A673 (cell line): ENCODE results near the gene MTHFD2L. TPM values are rescaled to one million over a fixed set of nuclear protein-coding genes. Genes with fewer than 3 reads are reported as not detected.
"Not testable (repeated sequence)": the region's sequence is repeated elsewhere in the genome, so short reads cannot be mapped to it uniquely, and the experiment has no call there.

Experiments
- BruUV-seq: library from RNA; stranded (reverse); fragments of 400-500 nt; replicated peaks from 2 replicates; lab custom pipeline; 2021; lab: Mats Ljungman, UMichigan
- CTCF ChIA-PET: fragments of 300-600 bp; sonication (Branson Sonifier 250); formaldehyde crosslinking; loops from one replicate; lab custom pipeline; 2022; ENCODE audit warnings: antibody characterized with exemption; lab: Charles Lee
- POLR2A ChIA-PET: fragments of 300-600 bp; sonication (Branson Sonifier 250); formaldehyde crosslinking; loops from one replicate; lab custom pipeline; 2022; ENCODE audit warnings: antibody characterized with exemption; ENCODE audit not compliant: low non-redundant PET; lab: Charles Lee
- DNase-seq: peaks from one replicate; pipeline ENCODE4 v3.0.0-alpha.2; 2015; ENCODE audit warnings: low spot score
- H3K27ac ChIP-seq: fragments of 200-600 bp; sonication (generic); 2 replicates; pipeline ENCODE4 v1.5.1; 2016; ENCODE audit warnings: mixed run types, low read depth, mild to moderate bottlenecking, mixed read lengths, antibody characterized with exemption, low read length; ENCODE audit not compliant: poor library complexity, severe bottlenecking
- H3K27me3 ChIP-seq: fragments of 200-600 bp; sonication (generic); replicated peaks from 2 replicates; pipeline ENCODE4 v1.6.1; 2017; ENCODE audit warnings: mixed run types, low read depth, mild to moderate bottlenecking, mixed read lengths, antibody characterized with exemption, low read length; ENCODE audit not compliant: insufficient read depth, poor library complexity
- H3K36me3 ChIP-seq: fragments of 200-600 bp; sonication (generic); 2 replicates; pipeline ENCODE4 v1.6.1; 2016; ENCODE audit warnings: mixed run types, mild to moderate bottlenecking, mixed read lengths, antibody characterized with exemption, low read length; ENCODE audit not compliant: insufficient read depth, poor library complexity, severe bottlenecking
- H3K4me1 ChIP-seq: fragments of 200-600 bp; sonication (generic); 2 replicates; pipeline ENCODE4 v1.6.1; 2017; ENCODE audit warnings: mixed run types, mild to moderate bottlenecking, mixed read lengths, antibody characterized with exemption, low read length; ENCODE audit not compliant: insufficient read depth, poor library complexity, severe bottlenecking
- H3K4me3 ChIP-seq: fragments of 200-600 bp; sonication (generic); 2 replicates; pipeline ENCODE4 v1.5.1; 2016; ENCODE audit warnings: low read depth, mixed run types, mild to moderate bottlenecking, mixed read lengths, low read length; ENCODE audit not compliant: poor library complexity, severe bottlenecking
- H3K9me3 ChIP-seq: fragments of 200-600 bp; sonication (generic); 2 replicates; pipeline ENCODE4 v1.6.1; 2016; ENCODE audit warnings: mixed run types, low read depth, mild to moderate bottlenecking, mixed read lengths, antibody characterized with exemption, low read length; ENCODE audit not compliant: poor library complexity, severe bottlenecking
- CTCF ChIP-seq: fragments of 300-800, 200-600 bp; sonication (generic); conservative IDR thresholded peaks from 2 replicates; pipeline ENCODE4 v1.5.1; 2017; ENCODE audit warnings: low read depth, mild to moderate bottlenecking, antibody characterized with exemption, low read length, moderate library complexity, mixed read lengths
- EZH2 ChIP-seq: fragments of 200-600 bp; sonication (generic); IDR thresholded peaks from 2 replicates; pipeline ENCODE4 v1.6.1; 2017; ENCODE audit warnings: borderline replicate concordance, low read depth, mild to moderate bottlenecking, mixed read lengths, antibody characterized with exemption, low read length; ENCODE audit not compliant: poor library complexity, severe bottlenecking
- intact Hi-C: fragments of 100-400 bp; cut with micrococcal nuclease; formaldehyde crosslinking; loops from one replicate; pipeline ENCODE4 v1.10.0; 2022; ENCODE audit not compliant: unreplicated experiment
- total RNA-seq: library from RNA; stranded (reverse); gene quantifications from 2 replicates; pipeline ENCODE4 v1.2.3, GENCODE V29; 2021

Gene MTHFD2L
- total RNA-seq, 1 experiment from 2014 or later: 11.4 TPM

GRCh38 chr4:74205046-74205445, 47.1 kb downstream of the MTHFD2L start:
- no peak for DNase-seq
- H3K4me1 ChIP-seq: no peaks in the 10 kb centered on the region
- intact Hi-C loops: no loop called here
- H3K9me3 ChIP-seq: no peaks in the 10 kb centered on the region
- no peaks in the 10 kb centered on the region for H3K36me3 ChIP-seq
- H3K27ac ChIP-seq: no peak overlapping the region
- H3K4me3 ChIP-seq: no peak overlapping the region
- H3K27me3 ChIP-seq: no peaks in the 10 kb centered on the region
- no TSS peak for BruUV-seq
- CTCF ChIA-PET: no interaction called here
- TF ChIP-seq CTCF (no peak), EZH2 (no peak)
- POLR2A ChIA-PET: no interaction called here

- H3K4me1 ChIP-seq: no peaks in the 10 kb centered on the region
- H3K27me3 ChIP-seq: no peaks in the 10 kb centered on the region
- H3K27ac ChIP-seq: no peak overlapping the region
- no peaks in the 10 kb centered on the region for H3K36me3 ChIP-seq
- TF ChIP-seq EZH2 (no peak), CTCF (no peak)
- no peak overlapping the region for H3K4me3 ChIP-seq
- POLR2A ChIA-PET: no interaction called here
- DNase-seq: no peak
- intact Hi-C loops: no loop called here
- CTCF ChIA-PET: no interaction called here
- BruUV-seq: no TSS peak
- H3K9me3 ChIP-seq: no peaks in the 10 kb centered on the region
Measured at GRCh38 chr4:74205559-74205958, 47.6 kb downstream of the MTHFD2L start.

GRCh38 chr4:74206088-74206825, 48.3 kb downstream of the MTHFD2L start:
- DNase-seq: no peak
- POLR2A ChIA-PET: no interaction called here
- H3K4me1 ChIP-seq: no peaks in the 10 kb centered on the region
- no peaks in the 10 kb centered on the region for H3K27me3 ChIP-seq
- CTCF ChIA-PET: no interaction called here
- intact Hi-C loops: no loop called here
- TF ChIP-seq CTCF (no peak), EZH2 (no peak)
- no peaks in the 10 kb centered on the region for H3K9me3 ChIP-seq
- H3K4me3 ChIP-seq: no peak overlapping the region
- H3K36me3 ChIP-seq: no peaks in the 10 kb centered on the region
- no TSS peak for BruUV-seq
- H3K27ac ChIP-seq: no peak overlapping the region

- H3K27me3 ChIP-seq, H3K9me3 ChIP-seq, H3K36me3 ChIP-seq, H3K4me1 ChIP-seq, BruUV-seq, H3K4me3 ChIP-seq, CTCF ChIA-PET, intact Hi-C loops, POLR2A ChIA-PET, H3K27ac ChIP-seq, DNase-seq: not testable (repeated sequence)
Measured at GRCh38 chr4:74214457-74215159, 56.7 kb downstream of the MTHFD2L start.

- CTCF ChIA-PET, H3K27me3 ChIP-seq, BruUV-seq, intact Hi-C loops, H3K36me3 ChIP-seq, H3K4me3 ChIP-seq, H3K27ac ChIP-seq, H3K4me1 ChIP-seq, POLR2A ChIA-PET, DNase-seq, H3K9me3 ChIP-seq: not testable (repeated sequence)
Measured at GRCh38 chr4:74215236-74215635, 57.3 kb downstream of the MTHFD2L start.
